Effector memory CD4-positive, alpha-beta T cell (primary cell): Measurements from ENCODE around the gene ABCB7.

Source experiments
- DNase-seq, 3 donors: peaks; one replicate each; pipeline ENCODE4 v3.0.0-alpha.2; 2020
- H3K27ac ChIP-seq: 2 replicates; pipeline ENCODE4 v1.7.0; 2013; ENCODE audit warnings: mild to moderate bottlenecking, low read length, moderate library complexity; ENCODE audit not compliant: insufficient read depth, poor library complexity, severe bottlenecking
- H3K27me3 ChIP-seq: replicated peaks from 2 replicates; pipeline ENCODE4 v1.7.0; 2013; ENCODE audit warnings: mild to moderate bottlenecking, low read length; ENCODE audit not compliant: insufficient read depth, control insufficient read depth, poor library complexity, severe bottlenecking
- H3K36me3 ChIP-seq: 2 replicates; pipeline ENCODE4 v1.7.0; 2013; ENCODE audit warnings: mild to moderate bottlenecking, low read length, moderate library complexity; ENCODE audit not compliant: control insufficient read depth, insufficient read depth
- H3K4me1 ChIP-seq: 2 replicates; pipeline ENCODE4 v1.7.0; 2013; ENCODE audit warnings: low read length, mild to moderate bottlenecking; ENCODE audit not compliant: control insufficient read depth, insufficient read depth, poor library complexity, severe bottlenecking
- H3K4me3 ChIP-seq: 2 replicates; pipeline ENCODE4 v1.7.0; 2013; ENCODE audit warnings: low read length, low read depth, mild to moderate bottlenecking; ENCODE audit not compliant: insufficient read depth, poor library complexity, severe bottlenecking
- H3K9me3 ChIP-seq: 2 replicates; pipeline ENCODE4 v1.7.0; 2013; ENCODE audit warnings: mild to moderate bottlenecking, low read length, moderate library complexity; ENCODE audit not compliant: control insufficient read depth

Gene ABCB7

GRCh38 chrX:75106772-75107171 is 49.3 kb downstream of the ABCB7 start:
- no peak for DNase-seq
- H3K27me3 ChIP-seq, result no peaks in the 10 kb centered on the region

GRCh38 chrX:75096331-75096730 is 59.8 kb downstream of the ABCB7 start:
- Histone ChIP-seq H3K4me3 (no peak overlapping the region), H3K9me3 (no peaks in the 10 kb centered on the region), H3K4me1 (no peaks in the 10 kb centered on the region), H3K27me3 (no peaks in the 10 kb centered on the region), H3K36me3 (peaks cover 2% of the 10 kb centered on the region), H3K27ac (no peak overlapping the region)
- no peak for DNase-seq

More at GRCh38 chrX:75106772-75107171, 49.3 kb downstream of the ABCB7 start:
- Histone ChIP-seq H3K36me3 (no peaks in the 10 kb centered on the region), H3K9me3 (no peaks in the 10 kb centered on the region), H3K4me1 (no peaks in the 10 kb centered on the region), H3K27ac (no peak overlapping the region), H3K4me3 (no peak overlapping the region)

- no peaks in the 10 kb centered on the region for H3K4me1 ChIP-seq
- H3K27ac ChIP-seq, result no peak overlapping the region
- H3K27me3 ChIP-seq, result no peaks in the 10 kb centered on the region
- H3K4me3 ChIP-seq, result no peak overlapping the region
- H3K36me3 ChIP-seq, result no peaks in the 10 kb centered on the region
- no peak for DNase-seq
- H3K9me3 ChIP-seq, result no peaks in the 10 kb centered on the region
Observed at GRCh38 chrX:75086731-75087195, 69.3 kb downstream of the ABCB7 start.

DNA sequence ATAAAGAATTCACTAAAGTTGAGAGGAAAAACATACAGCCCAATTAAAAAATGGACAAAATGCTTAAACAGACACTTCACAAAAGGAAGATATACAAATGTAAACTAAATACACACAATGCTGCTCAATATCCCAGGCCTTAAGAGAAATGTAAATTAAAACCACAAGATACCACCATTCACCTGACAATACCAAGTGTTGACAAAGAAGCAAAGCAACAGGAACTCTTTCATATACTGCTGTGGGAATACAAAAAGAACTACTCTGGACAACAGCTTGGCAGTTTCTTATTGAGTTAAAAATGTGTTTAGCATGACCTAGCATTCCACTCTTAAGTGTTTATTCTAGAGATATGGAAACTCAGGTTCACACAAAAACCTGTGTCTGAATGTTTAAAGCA is 71.3 kb downstream of the ABCB7 start:
- Histone ChIP-seq H3K9me3 (no peaks in the 10 kb centered on the region), H3K36me3 (no peaks in the 10 kb centered on the region), H3K4me3 (no peak overlapping the region), H3K27ac (no peak overlapping the region), H3K4me1 (no peaks in the 10 kb centered on the region), H3K27me3 (no peaks in the 10 kb centered on the region)
- no peak for DNase-seq

GRCh38 chrX:75076429-75076828 is 79.7 kb downstream of the ABCB7 start:
- Histone ChIP-seq H3K4me1 (no peaks in the 10 kb centered on the region), H3K27ac (no peak overlapping the region), H3K36me3 (peaks cover 4% of the 10 kb centered on the region), H3K9me3 (no peaks in the 10 kb centered on the region), H3K4me3 (no peak overlapping the region), H3K27me3 (no peaks in the 10 kb centered on the region)
- DNase-seq, result no peak

DNA sequence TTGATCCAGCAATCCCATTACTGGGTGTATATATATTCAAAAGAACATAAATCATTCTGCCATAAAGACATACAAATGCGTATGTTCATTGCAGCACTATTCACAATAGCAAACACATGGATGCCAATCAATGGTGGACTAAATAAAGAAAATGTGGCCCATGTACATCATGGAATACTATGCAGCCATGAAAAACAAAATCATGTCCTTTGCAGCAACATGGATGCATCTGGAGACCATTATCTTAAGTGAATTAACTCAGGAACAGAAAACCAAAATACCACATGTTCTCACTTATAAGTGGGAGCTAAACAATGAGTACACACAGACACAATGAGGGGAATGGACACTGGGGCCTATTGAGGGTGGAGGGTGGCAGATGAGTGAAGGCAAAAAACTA is 81.6 kb downstream of the ABCB7 start:
- no peaks in the 10 kb centered on the region for H3K27me3 ChIP-seq
- no peak for DNase-seq
- no peaks in the 10 kb centered on the region for H3K9me3 ChIP-seq
- H3K36me3 ChIP-seq, result peaks cover 4% of the 10 kb centered on the region
- H3K4me1 ChIP-seq, result no peaks in the 10 kb centered on the region
- H3K4me3 ChIP-seq, result no peak overlapping the region
- no peak overlapping the region for H3K27ac ChIP-seq

DNA sequence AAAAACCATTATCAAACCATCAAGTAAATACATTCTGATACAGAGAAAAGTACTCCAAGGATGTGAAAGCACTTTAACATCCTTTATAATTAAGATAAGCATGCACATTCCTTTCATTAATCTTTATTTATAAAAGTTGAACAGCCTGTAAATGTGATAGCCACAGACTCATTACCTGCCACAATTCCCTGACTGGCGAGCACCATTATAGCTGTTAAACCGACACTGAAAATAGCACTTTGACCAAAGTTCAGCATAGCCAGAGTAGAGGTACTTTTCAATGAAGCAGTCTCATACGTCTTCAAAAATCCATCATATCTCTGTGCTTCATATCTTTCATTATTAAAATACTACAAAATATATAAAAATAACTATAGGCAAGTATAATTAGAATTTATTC is 84.7 kb downstream of the ABCB7 start:
- no peak overlapping the region for H3K4me3 ChIP-seq
- no peaks in the 10 kb centered on the region for H3K4me1 ChIP-seq
- no peak overlapping the region for H3K27ac ChIP-seq
- H3K36me3 ChIP-seq, result peaks cover 4% of the 10 kb centered on the region
- H3K27me3 ChIP-seq, result no peaks in the 10 kb centered on the region
- no peaks in the 10 kb centered on the region for H3K9me3 ChIP-seq
- DNase-seq, result no peak

- Histone ChIP-seq H3K4me1 (no peaks in the 10 kb centered on the region), H3K27ac (no peak overlapping the region), H3K27me3 (no peaks in the 10 kb centered on the region), H3K36me3 (no peaks in the 10 kb centered on the region), H3K4me3 (no peak overlapping the region), H3K9me3 (no peaks in the 10 kb centered on the region)
- DNase-seq, result no peak
Observed at GRCh38 chrX:75067931-75068330, 88.2 kb downstream of the ABCB7 start.

DNA sequence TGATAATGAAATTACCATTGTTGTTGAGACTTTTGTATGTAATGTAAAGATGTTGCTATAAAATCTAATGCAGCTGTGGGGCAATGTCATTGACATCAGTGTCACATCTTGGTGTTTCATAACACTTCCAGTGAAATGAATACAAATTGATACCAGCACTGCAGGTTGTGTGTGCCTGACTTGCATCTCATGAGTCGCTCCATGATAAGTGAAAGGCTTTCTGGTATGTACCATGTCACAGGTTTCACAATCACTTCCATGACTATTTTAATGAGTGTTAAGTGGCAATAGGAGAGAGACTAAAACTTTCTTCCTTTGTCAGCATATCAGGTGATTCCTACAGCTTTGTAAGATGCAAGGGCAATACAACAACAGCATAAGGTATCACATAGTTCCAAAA is 94.4 kb downstream of the ABCB7 start:
- H3K9me3 ChIP-seq, result no peaks in the 10 kb centered on the region
- no peak for DNase-seq
- H3K27me3 ChIP-seq, result no peaks in the 10 kb centered on the region
- no peaks in the 10 kb centered on the region for H3K4me1 ChIP-seq
- no peak overlapping the region for H3K27ac ChIP-seq
- no peaks in the 10 kb centered on the region for H3K36me3 ChIP-seq
- no peak overlapping the region for H3K4me3 ChIP-seq

DNA sequence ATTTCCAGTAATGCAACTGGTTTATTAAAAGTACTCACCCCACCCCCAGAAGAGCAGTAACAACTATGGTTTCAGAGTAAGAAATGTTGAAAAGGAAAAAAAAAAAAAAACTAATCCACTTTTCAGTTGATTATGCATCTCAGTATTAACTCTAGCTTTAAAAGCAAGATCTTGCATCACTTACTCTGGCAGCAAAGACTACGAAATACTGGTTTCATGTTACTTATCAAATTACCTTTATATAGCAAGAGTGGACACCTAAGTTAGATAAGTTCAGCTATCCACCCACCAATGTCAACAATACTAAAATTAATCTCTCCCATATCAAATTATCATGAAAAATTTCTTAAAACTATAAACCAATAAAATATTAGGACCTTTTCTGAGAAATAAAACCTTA is 105.0 kb downstream of the ABCB7 start:
- H3K27ac ChIP-seq, result no peak overlapping the region
- no peaks in the 10 kb centered on the region for H3K4me1 ChIP-seq
- no peaks in the 10 kb centered on the region for H3K9me3 ChIP-seq
- no peaks in the 10 kb centered on the region for H3K36me3 ChIP-seq
- no peak overlapping the region for H3K4me3 ChIP-seq
- DNase-seq, result no peak
- H3K27me3 ChIP-seq, result no peaks in the 10 kb centered on the region

GRCh38 chrX:75045369-75045768 is 110.7 kb downstream of the ABCB7 start:
- Histone ChIP-seq H3K4me3 (no peak overlapping the region), H3K9me3 (no peaks in the 10 kb centered on the region), H3K4me1 (no peaks in the 10 kb centered on the region), H3K27ac (no peak overlapping the region), H3K36me3 (no peaks in the 10 kb centered on the region), H3K27me3 (no peaks in the 10 kb centered on the region)
- DNase-seq, result no peak
